Measurements from ENCODE around the gene RAB3GAP1.
A peak's percentile ranks its signal among the peaks of the same experiment; 100 is the strongest.
"Not testable (repeated sequence)": the region's sequence is repeated elsewhere in the genome, so short reads cannot be mapped to it uniquely, and the experiment has no call there.

The RAB3GAP1 gene

DNA sequence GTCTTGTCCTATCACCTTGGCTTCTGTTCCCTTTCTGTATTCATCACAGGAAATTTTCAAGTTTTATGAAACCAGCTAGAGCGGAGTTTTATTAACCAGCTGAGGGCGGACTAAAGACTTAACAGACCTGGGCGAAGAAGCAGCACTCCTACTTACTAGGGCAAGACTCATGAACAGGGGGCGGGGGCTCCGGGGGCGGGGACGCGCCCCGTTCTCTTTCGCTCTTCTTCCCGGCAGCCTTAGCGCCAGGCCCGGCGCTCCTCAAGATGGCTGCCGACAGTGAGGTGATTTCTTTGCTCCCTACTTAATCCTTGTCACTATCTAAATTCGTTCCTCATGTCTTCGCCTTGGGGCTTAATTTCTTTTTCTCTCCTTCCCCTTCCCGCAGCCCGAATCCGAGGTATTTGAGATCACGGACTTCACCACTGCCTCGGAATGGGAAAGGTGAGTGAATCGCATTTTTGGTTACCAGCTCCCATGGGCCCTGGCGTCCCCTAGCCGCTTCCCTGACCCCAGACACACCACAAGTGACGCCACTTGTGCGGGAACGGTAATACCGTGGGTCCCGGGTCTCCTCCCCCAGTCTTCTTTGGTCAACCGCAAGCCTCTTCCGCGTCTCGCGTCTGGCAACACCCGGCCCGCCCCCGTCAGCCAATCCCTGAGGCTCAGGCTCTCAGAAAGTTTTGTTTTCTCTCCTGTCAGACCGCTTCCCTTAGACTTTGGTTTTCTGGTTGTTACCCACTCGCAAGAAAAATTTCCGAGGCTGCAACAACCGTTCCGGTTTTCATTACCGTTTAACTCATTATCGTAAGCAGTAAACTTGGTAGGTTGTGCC is at the start of gene RAB3GAP1:
Gene RAB3GAP1, plus strand, starts transcription at position 251 of the 835 bp plus-strand sequence. Its CDS starts 16 bp downstream, at position 267.
- peak; percentile 87 for DNase-seq (ENCODE audit: low read depth)

- DNase-seq (ENCODE audit: low read depth), result no peak
Measured at GRCh38 chr2:135002836-135003235, 49.3 kb upstream of the RAB3GAP1 start.

GRCh38 chr2:135004005-135004746 is 47.9 kb upstream of the RAB3GAP1 start:
- peak; percentile 49 for DNase-seq (ENCODE audit: low read depth)

- DNase-seq (ENCODE audit: low read depth), result no peak
Measured at GRCh38 chr2:135005753-135006152, 46.3 kb upstream of the RAB3GAP1 start.

GRCh38 chr2:135009339-135009738 is 42.8 kb upstream of the RAB3GAP1 start:
- DNase-seq (ENCODE audit: low read depth), result no peak

DNA sequence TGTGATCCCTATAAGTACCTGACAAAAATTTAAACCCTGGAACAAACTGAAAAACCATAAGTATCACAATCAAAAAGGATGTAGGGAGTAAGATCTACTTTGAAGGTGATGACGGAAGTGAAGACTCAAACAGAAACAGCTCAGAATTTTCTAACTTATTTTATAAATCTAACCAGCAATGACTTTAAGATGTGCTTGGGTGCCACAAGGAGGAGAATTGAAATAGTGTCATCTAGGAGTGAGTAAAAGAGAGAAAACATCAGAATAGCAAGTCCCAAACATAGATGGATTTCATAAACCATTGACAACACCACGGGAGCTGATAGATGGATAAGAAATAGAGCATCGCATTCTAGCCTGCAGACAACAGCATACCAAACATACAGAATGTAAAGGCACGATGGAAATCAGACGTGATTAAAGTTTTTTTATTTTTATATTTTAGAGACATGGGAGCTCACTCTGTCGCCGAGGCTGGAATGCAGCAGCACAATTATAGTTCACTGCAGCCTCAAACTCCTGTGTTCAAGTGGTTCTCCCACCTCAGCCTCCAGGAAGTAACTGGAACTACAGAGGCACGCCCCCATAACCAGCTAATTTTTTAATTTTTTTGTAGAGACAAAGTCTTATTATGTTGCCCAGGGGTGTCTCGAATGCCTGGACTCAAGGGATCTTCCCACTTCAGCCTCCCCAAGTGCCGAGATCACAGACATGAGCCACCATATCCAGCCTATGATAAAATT is 41.7 kb upstream of the RAB3GAP1 start:
- no peak for DNase-seq (ENCODE audit: low read depth)

GRCh38 chr2:135011633-135012032 is 40.5 kb upstream of the RAB3GAP1 start:
- no peak for DNase-seq (ENCODE audit: low read depth)

GRCh38 chr2:135021618-135022017 is 30.5 kb upstream of the RAB3GAP1 start:
- DNase-seq (ENCODE audit: low read depth), result no peak

GRCh38 chr2:135022952-135023880 is 28.9 kb upstream of the RAB3GAP1 start:
- DNase-seq (ENCODE audit: low read depth), result no peak

DNA sequence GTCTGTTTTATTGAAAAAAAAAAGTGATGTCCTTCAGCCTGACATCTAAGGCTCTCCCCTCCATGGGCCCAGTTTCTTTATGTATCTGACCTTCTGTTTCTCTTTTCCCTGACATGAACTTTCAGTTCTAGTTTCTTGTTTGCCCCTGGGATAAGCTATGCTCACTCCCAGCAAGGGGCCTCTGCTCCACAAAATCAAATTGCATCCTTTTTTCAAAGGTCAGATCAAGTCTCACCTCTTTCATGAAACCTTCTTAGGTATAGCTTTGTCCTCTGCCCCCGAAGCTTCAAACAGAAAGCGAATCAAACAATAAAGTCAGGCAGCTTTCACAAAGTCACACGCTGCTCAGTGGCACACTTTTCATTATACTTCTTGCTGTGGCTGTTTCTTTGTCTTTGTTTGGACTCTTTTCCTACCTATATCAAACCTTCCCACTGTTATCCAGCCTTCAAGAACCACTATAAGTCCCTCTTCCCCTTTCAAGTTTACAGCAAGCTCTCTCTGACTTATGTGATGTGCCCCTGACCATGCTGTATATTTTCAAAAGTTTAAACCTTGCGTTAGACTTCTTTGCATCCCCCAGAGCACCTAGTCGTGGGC is 28.1 kb upstream of the RAB3GAP1 start:
- no peak for DNase-seq (ENCODE audit: low read depth)

DNA sequence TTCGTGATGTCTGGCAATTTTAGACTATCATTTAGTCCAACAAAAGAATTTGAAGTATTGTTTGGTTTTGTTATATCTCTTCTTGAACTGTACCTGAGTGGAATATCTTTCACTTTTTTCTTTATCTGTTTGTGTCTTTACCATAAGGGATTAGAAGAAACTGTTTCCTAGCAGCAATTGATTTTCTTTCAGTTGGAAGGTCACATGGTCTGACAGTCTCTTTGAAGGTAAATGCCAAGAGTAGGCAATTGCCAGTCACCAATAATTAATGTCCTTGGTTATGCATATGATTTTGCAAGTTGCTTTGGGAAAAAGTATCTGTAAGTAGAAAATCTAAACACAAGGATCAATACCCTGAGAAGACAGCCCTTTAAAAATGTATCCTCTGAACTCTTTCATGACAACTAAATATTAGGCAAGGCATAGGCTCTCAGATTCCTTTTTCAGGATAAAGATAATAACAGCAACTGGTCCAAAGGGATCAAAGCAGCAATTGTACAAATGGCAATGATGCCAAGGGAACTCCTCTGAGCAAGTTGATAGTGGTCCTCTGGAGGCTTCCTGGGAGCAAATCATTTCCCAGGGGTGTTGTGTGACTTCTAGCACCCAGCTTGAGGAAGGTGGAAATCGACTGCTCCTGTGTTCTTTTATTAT is 22.5 kb upstream of the RAB3GAP1 start:
- DNase-seq (ENCODE audit: low read depth), result no peak

- DNase-seq (ENCODE audit: low read depth), result no peak
Measured at GRCh38 chr2:135030826-135031225, 21.3 kb upstream of the RAB3GAP1 start.

- not testable (repeated sequence) for DNase-seq (ENCODE audit: low read depth)
Measured at GRCh38 chr2:135033216-135033615, 18.9 kb upstream of the RAB3GAP1 start.

DNA sequence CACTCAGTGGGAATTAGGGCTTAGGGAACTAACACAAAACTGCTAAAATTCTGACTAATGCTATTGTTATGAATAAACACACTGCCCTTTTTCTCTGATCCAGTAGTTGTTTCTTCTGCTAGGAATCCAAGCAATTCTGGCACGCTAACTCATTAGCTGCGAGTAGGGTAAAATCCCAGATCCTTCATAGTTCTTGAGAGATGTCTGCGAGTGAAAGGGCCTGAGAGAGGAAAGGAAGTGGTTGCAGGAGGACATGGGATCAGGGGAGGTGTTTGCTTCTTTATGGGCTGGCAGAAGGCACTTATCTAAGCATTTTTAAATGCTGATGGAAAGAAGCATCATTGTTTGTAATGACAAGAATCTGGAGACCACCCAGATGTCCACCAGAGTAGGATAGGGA is 14.3 kb upstream of the RAB3GAP1 start:
- DNase-seq (ENCODE audit: low read depth), result no peak

DNA sequence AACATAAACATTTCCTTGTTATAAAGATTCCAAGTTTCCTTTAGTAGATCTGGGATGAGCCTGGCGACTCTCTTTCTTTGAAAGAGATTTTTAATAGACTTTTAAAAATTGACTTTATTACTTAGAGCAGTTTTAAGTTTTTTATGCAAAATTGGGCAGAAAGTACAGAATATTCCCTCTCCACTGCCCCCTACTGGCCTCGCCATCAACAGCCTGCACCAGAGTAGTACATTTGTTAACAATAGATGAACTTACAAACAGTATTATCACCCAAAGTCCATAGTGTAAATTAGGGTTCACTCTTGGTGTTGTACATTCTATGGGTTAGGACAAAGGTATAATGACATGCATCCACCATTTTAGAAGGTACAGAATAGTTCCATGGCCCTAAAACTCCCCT is 8.7 kb upstream of the RAB3GAP1 start:
- DNase-seq (ENCODE audit: low read depth), result no peak

DNA sequence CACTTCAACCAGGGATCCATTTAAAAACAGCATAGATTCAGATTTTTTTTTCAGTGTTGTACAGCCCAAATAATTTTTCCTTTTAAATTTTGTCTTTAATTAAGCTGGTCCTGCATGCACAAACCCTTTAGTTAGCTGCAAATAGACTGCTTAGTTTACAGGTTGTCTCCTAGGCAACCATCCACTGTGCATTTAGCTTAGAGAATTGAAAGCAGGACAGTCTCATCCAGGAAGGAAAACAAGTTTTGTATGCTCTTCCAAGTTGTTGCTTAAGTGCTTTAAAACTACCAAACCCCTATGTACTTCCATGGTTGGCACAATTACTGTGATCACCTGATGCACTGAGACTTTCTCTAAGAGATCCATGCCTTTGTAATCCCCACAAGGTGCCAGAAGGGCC is 4.8 kb upstream of the RAB3GAP1 start, which contains the start of gene MAP3K19:
Gene MAP3K19, minus strand, starts transcription at position 148 of the 400 bp plus-strand sequence. CDS start 22,800 bp downstream, outside the sequence.
- no peak for DNase-seq (ENCODE audit: low read depth)

DNA sequence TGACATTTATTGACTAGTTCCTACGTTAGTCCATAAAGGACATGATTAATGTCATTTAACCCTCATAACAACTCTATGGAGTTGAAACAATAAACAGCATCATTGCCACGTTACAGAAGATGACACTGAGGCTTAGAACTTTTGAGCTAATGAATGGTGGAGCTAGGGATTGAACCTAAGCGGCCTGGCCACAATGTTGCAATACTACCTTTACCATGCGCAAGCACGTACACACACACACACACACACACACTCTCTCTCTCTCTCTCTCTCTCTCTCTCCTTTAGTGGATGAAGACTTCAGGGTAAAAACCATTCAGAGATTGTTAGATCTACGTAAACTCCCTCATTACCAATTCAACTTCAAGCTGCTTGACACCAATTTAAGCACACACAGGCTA is 4.0 kb upstream of the RAB3GAP1 start:
- DNase-seq (ENCODE audit: low read depth), result no peak

DNA sequence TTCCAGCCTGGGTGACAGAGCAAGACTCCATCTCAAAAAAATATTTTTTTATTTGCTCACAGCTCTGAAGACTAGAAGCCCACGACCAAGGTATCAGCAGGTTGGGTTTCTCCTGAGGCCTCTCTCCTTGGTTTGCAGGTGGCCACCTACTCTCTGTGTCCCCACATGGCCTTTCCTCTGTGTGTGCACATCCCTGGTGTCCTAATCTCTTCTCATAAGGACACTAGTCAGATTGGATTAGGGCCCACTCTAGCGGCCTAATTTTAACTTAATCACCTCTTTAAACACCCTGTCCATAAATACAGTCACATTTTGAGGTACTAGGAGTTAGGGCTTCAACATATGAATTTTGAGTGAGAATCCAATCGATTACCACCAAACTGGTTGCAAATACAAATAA is 2.0 kb upstream of the RAB3GAP1 start:
- DNase-seq (ENCODE audit: low read depth), result no peak

GRCh38 chr2:135050684-135051083 is 1.4 kb upstream of the RAB3GAP1 start:
- DNase-seq (ENCODE audit: low read depth), result no peak

- peak; percentile 6 for DNase-seq (ENCODE audit: low read depth)
Measured at GRCh38 chr2:135052997-135053474, 944 bp downstream of the RAB3GAP1 start.
